ENCODE measurements around the gene CXCR6. TPM values are rescaled to one million over a fixed set of nuclear protein-coding genes. Genes with fewer than 3 reads are reported as not detected.

Gene CXCR6
- total RNA-seq, 1 donor from 2014 or later = not detected

- no peaks in the 10 kb centered on the region for H3K27me3 Mint-ChIP-seq (ENCODE audit: low read depth, unreplicated experiment)
- Histone ChIP-seq H2AFZ (ENCODE audit: low read depth, low read length) (no peak overlapping the region), H3K27me3 (ENCODE audit: insufficient read depth, low read length) (no peaks in the 10 kb centered on the region), H3K4me3 (ENCODE audit: insufficient read depth, low read depth, low read length) (no peak overlapping the region), H3K4me1 (ENCODE audit: insufficient read depth, low read length) (peaks cover 4% of the 10 kb centered on the region), H3K9me3 (ENCODE audit: insufficient read depth, low read depth, low read length) (no peaks in the 10 kb centered on the region), H3K9ac (ENCODE audit: low read length) (no peak overlapping the region), H3K79me2 (ENCODE audit: insufficient read depth, low read length) (no peaks in the 10 kb centered on the region), H3K36me3 (ENCODE audit: insufficient read depth, low read length) (peaks cover 20% of the 10 kb centered on the region), H3K4me2 (ENCODE audit: low read length) (no peak overlapping the region), H4K20me1 (ENCODE audit: insufficient read depth, low read length) (no peaks in the 10 kb centered on the region), H3K27ac (ENCODE audit: low read depth, low read length) (no peak overlapping the region)
- H3K9me3 Mint-ChIP-seq (ENCODE audit: unreplicated experiment) = peaks cover under 1% of the 10 kb centered on the region
- DNase-seq (ENCODE audit: low read depth) = no peak
- no peak overlapping the region for H3K4me3 Mint-ChIP-seq (ENCODE audit: unreplicated experiment)
- no peak overlapping the region for H3K27ac Mint-ChIP-seq (ENCODE audit: unreplicated experiment)
- no peak for FAIRE-seq
- TF ChIP-seq EZH2 (IDR thresholded peaks at IDR 0.05; ENCODE audit: insufficient read depth, low read length) (no peak), CTCF (IDR thresholded peaks at IDR 0.05; ENCODE audit: insufficient read depth, low read depth, low read length) (no peak)
- peaks cover 29% of the 10 kb centered on the region for H3K36me3 Mint-ChIP-seq (ENCODE audit: low read depth, unreplicated experiment)
- peaks cover 5% of the 10 kb centered on the region for H3K4me1 Mint-ChIP-seq (ENCODE audit: low read depth, unreplicated experiment)
Observed at GRCh38 chr3:45955706-45956105, 12.4 kb downstream of the CXCR6 start.

GRCh38 chr3:45957586-45957985 lies 14.3 kb downstream of the CXCR6 start:
- DNase-seq (ENCODE audit: low read depth) (no peak), FAIRE-seq (no peak)
- TF ChIP-seq CTCF (IDR thresholded peaks at IDR 0.05; ENCODE audit: insufficient read depth, low read depth, low read length) = no peak
- TF ChIP-seq EZH2 (IDR thresholded peaks at IDR 0.05; ENCODE audit: insufficient read depth, low read length) = no peak
- Histone ChIP-seq H3K9me3 (ENCODE audit: insufficient read depth, low read depth, low read length) (no peaks in the 10 kb centered on the region), H3K27ac (ENCODE audit: low read depth, low read length) (no peak overlapping the region), H3K27me3 (ENCODE audit: insufficient read depth, low read length) (no peaks in the 10 kb centered on the region), H3K9ac (ENCODE audit: low read length) (no peak overlapping the region), H3K79me2 (ENCODE audit: insufficient read depth, low read length) (no peaks in the 10 kb centered on the region), H3K36me3 (ENCODE audit: insufficient read depth, low read length) (peaks cover 26% of the 10 kb centered on the region), H2AFZ (ENCODE audit: low read depth, low read length) (no peak overlapping the region), H3K4me1 (ENCODE audit: insufficient read depth, low read length) (peaks cover 4% of the 10 kb centered on the region), H3K4me3 (ENCODE audit: insufficient read depth, low read depth, low read length) (no peak overlapping the region), H3K4me2 (ENCODE audit: low read length) (no peak overlapping the region), H4K20me1 (ENCODE audit: insufficient read depth, low read length) (no peaks in the 10 kb centered on the region)
- H3K4me1 Mint-ChIP-seq (ENCODE audit: low read depth, unreplicated experiment) = peaks cover 5% of the 10 kb centered on the region
- no peak overlapping the region for H3K4me3 Mint-ChIP-seq (ENCODE audit: unreplicated experiment)
- H3K9me3 Mint-ChIP-seq (ENCODE audit: unreplicated experiment) = peaks cover 3% of the 10 kb centered on the region
- H3K27ac Mint-ChIP-seq (ENCODE audit: unreplicated experiment) = no peak overlapping the region
- H3K27me3 Mint-ChIP-seq (ENCODE audit: low read depth, unreplicated experiment) = no peaks in the 10 kb centered on the region
- H3K36me3 Mint-ChIP-seq (ENCODE audit: low read depth, unreplicated experiment) = peaks cover 42% of the 10 kb centered on the region

- Histone ChIP-seq H3K4me1 (ENCODE audit: insufficient read depth, low read length) (peaks cover 4% of the 10 kb centered on the region), H2AFZ (ENCODE audit: low read depth, low read length) (no peak overlapping the region), H3K27me3 (ENCODE audit: insufficient read depth, low read length) (no peaks in the 10 kb centered on the region), H3K36me3 (ENCODE audit: insufficient read depth, low read length) (peaks cover 26% of the 10 kb centered on the region), H3K9ac (ENCODE audit: low read length) (no peak overlapping the region), H3K27ac (ENCODE audit: low read depth, low read length) (no peak overlapping the region), H4K20me1 (ENCODE audit: insufficient read depth, low read length) (no peaks in the 10 kb centered on the region), H3K79me2 (ENCODE audit: insufficient read depth, low read length) (no peaks in the 10 kb centered on the region), H3K9me3 (ENCODE audit: insufficient read depth, low read depth, low read length) (no peaks in the 10 kb centered on the region), H3K4me3 (ENCODE audit: insufficient read depth, low read depth, low read length) (no peak overlapping the region), H3K4me2 (ENCODE audit: low read length) (no peak overlapping the region)
- peaks cover 3% of the 10 kb centered on the region for H3K9me3 Mint-ChIP-seq (ENCODE audit: unreplicated experiment)
- peak; percentile 70 for FAIRE-seq
- no peak for TF ChIP-seq CTCF (IDR thresholded peaks at IDR 0.05; ENCODE audit: insufficient read depth, low read depth, low read length)
- TF ChIP-seq EZH2 (IDR thresholded peaks at IDR 0.05; ENCODE audit: insufficient read depth, low read length) = no peak
- DNase-seq (ENCODE audit: low read depth) = peak; percentile 33
- H3K4me1 Mint-ChIP-seq (ENCODE audit: low read depth, unreplicated experiment) = peaks cover 5% of the 10 kb centered on the region
- H3K4me3 Mint-ChIP-seq (ENCODE audit: unreplicated experiment) = no peak overlapping the region
- H3K36me3 Mint-ChIP-seq (ENCODE audit: low read depth, unreplicated experiment) = peaks cover 45% of the 10 kb centered on the region
- H3K27me3 Mint-ChIP-seq (ENCODE audit: low read depth, unreplicated experiment) = no peaks in the 10 kb centered on the region
- no peak overlapping the region for H3K27ac Mint-ChIP-seq (ENCODE audit: unreplicated experiment)
Observed at GRCh38 chr3:45958321-45958791, 15.1 kb downstream of the CXCR6 start.
